Measurements from ENCODE around the gene MAFB.

GRCh38 chr20:40718214-40718977 is 29.4 kb upstream of the MAFB start:
- TF ChIP-seq, protein P1, sequence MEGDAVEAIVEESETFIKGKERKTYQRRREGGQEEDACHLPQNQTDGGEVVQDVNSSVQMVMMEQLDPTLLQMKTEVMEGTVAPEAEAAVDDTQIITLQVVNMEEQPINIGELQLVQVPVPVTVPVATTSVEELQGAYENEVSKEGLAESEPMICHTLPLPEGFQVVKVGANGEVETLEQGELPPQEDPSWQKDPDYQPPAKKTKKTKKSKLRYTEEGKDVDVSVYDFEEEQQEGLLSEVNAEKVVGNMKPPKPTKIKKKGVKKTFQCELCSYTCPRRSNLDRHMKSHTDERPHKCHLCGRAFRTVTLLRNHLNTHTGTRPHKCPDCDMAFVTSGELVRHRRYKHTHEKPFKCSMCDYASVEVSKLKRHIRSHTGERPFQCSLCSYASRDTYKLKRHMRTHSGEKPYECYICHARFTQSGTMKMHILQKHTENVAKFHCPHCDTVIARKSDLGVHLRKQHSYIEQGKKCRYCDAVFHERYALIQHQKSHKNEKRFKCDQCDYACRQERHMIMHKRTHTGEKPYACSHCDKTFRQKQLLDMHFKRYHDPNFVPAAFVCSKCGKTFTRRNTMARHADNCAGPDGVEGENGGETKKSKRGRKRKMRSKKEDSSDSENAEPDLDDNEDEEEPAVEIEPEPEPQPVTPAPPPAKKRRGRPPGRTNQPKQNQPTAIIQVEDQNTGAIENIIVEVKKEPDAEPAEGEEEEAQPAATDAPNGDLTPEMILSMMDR (IDR thresholded peaks at IDR 0.05; ENCODE audit: low read depth, low read length, missing input control): no peak
- no peak for TF ChIP-seq RAD21 (IDR thresholded peaks at IDR 0.05)
- TF ChIP-seq, protein P2, sequence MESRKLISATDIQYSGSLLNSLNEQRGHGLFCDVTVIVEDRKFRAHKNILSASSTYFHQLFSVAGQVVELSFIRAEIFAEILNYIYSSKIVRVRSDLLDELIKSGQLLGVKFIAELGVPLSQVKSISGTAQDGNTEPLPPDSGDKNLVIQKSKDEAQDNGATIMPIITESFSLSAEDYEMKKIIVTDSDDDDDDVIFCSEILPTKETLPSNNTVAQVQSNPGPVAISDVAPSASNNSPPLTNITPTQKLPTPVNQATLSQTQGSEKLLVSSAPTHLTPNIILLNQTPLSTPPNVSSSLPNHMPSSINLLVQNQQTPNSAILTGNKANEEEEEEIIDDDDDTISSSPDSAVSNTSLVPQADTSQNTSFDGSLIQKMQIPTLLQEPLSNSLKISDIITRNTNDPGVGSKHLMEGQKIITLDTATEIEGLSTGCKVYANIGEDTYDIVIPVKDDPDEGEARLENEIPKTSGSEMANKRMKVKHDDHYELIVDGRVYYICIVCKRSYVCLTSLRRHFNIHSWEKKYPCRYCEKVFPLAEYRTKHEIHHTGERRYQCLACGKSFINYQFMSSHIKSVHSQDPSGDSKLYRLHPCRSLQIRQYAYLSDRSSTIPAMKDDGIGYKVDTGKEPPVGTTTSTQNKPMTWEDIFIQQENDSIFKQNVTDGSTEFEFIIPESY (IDR thresholded peaks at IDR 0.05): no peak
- no peak for TF ChIP-seq GABPA (IDR thresholded peaks at IDR 0.05 in 1 of 2, conservative IDR thresholded peaks at IDR 0.05 in 1 of 2)
- TF ChIP-seq YY1 (IDR thresholded peaks at IDR 0.05): no peak
- TF ChIP-seq MAX (IDR thresholded peaks at IDR 0.05): no peak

All from liver (tissue), 3 donors.